ENCODE data around the gene KRT3.

GRCh38 chr12:52833922-52834726 lies 38.2 kb upstream of the KRT3 start, which contains the start of gene KRT79:
- TF ChIP-seq MAX (IDR thresholded peaks at IDR 0.05) (no peak), YY1 (IDR thresholded peaks at IDR 0.05; ENCODE audit: low read depth) (no peak), TEAD4 (IDR thresholded peaks at IDR 0.05) (no peak), REST (IDR thresholded peaks at IDR 0.05; ENCODE audit: low read depth) (no peak), CEBPB (IDR thresholded peaks at IDR 0.05) (no peak), TCF12 (IDR thresholded peaks at IDR 0.05; ENCODE audit: low read depth) (no peak), ZBTB7A (IDR thresholded peaks at IDR 0.05; ENCODE audit: low read depth) (no peak), USF1 (IDR thresholded peaks at IDR 0.05) (no peak), FOXM1 (IDR thresholded peaks at IDR 0.05; ENCODE audit: borderline replicate concordance, low read depth) (no peak), NFIC (IDR thresholded peaks at IDR 0.05) (no peak), TAF1 (IDR thresholded peaks at IDR 0.05; ENCODE audit: low read depth) (no peak)

All from Ishikawa (cell line).